Raji (cell line): ENCODE measurements around the gene HSPA4L.

Source experiments
- POLR2A ChIP-seq: IDR thresholded peaks from 2 replicates; pipeline ENCODE4 v1.6.1; 2011; ENCODE audit warnings: low read depth, low read length, control low read depth; ENCODE audit not compliant: insufficient read depth

Gene HSPA4L

DNA sequence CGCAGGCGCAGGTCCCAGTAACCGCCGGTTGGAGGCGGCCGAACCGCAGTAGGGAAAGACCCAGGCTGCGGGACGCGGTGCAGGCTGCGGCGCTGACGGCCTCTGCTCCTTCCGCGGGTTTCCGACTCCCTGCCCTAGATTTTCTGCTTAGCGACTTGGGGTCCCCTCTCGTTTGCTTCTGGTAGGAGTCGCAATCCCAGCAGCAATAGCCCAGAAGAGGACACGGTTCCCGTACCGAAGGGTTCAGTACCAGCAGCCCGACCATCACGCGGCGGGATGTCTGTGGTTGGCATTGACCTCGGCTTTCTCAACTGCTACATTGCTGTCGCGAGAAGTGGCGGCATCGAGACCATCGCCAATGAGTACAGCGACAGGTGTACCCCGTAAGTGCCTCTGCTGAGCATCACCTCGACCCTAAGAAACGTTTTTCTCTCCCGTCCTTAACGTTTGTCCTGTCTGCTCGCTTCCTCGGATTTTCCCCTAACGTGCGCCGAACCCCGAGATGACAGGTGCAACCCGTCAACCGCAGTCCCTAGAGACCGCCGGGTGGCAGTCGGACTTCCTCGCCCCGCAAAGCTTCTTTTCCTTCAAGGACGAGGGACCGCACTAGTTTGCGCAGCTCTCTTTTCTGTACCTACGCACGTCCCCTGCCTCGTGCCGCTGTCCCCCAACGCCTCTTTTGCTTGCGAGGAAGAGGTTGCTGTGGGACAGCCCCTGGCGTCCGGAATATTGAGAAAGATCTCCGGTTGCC, at the start of gene HSPA4L:
Gene HSPA4L (plus strand): TSS at position 48 of the 751 bp plus-strand sequence. CDS start 229 bp downstream, at position 277.
- no peak for TF ChIP-seq POLR2A

DNA sequence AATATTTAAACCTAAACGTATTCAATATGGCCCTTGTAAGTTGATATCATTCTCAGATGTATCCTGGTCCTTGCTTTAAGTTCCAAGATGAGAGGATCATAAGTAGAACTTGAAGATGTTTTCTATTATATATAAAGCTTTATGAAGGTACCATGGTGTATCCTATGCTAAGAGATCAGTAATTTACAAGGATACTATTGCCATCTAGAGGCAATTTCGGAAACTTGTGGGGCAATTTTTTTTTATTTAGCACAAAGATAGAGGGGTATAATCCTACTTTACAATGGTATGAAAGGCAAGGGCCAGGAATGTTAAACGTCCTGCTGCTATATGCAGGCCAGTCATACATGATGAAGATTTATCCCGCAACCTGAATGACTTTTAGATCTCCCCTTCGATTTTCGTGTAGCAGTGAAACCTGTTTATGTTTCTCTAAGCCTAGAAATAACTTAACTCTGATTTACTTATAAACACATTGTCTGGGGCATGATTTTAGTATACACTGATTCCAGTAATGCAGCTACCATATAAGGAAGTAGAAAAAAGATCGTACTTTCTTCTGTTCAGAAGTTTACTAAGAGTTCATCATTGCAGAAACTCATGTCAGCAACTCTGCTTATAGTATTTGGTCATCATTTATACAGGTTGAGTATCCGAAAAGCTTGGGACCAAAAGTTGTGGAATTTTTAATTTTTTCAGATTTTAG, 49.3 kb upstream of the HSPA4L start:
- no peak for TF ChIP-seq POLR2A

GRCh38 chr4:127734976-127735375, 47.1 kb upstream of the HSPA4L start:
- TF ChIP-seq POLR2A, result no peak

DNA sequence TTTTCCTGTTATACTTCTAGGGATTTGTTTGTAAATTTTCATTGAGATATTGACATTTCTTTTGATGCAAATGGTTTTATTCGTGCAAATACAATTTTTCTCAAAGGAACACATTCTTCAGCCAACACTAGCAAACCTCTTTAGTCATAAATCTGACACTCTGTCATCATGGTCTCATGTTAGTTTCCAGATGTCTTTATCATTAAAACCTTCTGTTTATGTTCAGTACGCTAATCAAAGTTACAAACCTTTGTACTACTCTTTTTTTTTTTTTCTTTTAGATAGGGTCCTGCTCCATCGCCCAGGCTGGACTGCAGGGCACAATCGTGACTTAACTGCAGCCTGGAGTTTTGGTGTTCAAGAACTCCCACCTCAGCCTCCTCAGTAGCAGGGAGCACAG, 44.8 kb upstream of the HSPA4L start:
- no peak for TF ChIP-seq POLR2A

- TF ChIP-seq POLR2A, result no peak
These were observed 40.9 kb upstream of the HSPA4L start for GRCh38 chr4:127741247-127741646.

GRCh38 chr4:127747883-127748282, 34.2 kb upstream of the HSPA4L start:
- TF ChIP-seq POLR2A, result no peak

DNA sequence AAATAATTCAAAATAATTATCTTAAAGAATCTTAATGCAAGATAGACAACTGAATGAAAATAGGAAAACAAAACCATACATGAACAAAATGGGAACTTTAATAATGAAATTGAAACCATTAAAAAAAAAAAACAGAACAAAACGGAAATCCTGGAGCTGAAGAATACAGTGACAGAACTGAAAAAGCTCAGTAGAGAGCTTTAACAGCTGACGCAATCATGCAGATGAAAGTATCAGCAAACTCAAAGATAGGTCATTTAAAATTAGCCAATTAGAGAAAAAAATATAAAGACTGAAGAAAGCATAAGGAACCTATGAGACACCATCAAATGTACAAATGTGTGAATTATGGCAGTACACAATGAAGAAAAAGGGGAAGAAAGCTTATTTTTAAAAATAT, 33.2 kb upstream of the HSPA4L start:
- TF ChIP-seq POLR2A, result no peak

GRCh38 chr4:127756906-127757305, 25.2 kb upstream of the HSPA4L start:
- TF ChIP-seq POLR2A, result no peak

DNA sequence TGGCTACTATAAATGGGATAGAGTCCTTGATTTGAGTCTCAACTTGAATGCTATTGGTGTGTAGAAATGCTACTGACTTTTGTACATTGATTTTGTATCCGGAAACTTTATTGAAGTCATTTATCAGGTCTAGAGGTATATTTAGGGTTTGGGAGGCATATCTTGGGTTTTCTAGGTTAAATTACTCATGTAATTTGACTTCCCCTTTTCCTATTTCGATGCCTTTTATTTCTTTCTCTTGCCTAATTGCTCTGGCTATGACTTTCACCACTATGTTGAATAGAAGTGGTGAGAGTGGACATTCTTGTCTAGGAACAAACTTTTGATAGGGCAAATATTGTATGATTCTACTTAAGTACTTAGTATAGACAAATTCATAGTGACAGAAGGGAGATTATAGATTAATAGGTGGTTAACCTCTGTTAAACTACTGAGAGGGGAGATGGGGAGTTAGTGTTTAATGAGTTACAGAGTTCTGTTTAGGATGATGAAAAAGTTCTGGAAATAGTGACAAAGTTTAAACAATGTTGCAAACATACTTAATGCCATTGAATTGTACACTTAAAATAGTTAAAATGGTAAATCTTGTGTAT, 22.8 kb upstream of the HSPA4L start:
- no peak for TF ChIP-seq POLR2A

DNA sequence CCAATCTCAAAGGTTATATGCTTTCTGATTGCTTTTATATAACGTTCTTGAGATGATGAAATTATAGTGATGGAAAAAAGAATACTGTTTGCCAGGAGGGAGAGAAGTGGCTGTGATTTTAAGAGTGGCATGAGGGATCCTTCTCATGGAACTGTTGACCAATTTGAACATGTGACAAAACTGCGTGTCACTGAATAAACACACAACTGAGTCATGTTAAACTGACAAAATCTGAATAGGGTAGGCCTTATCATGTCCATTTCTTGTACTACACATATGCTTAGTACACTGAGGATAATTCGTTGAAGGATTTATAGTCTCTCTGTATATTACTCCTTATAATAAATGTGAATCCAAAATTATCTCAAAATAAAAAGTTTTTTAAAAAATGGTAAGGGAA, 22.2 kb upstream of the HSPA4L start:
- TF ChIP-seq POLR2A, result no peak

- no peak for TF ChIP-seq POLR2A
These were observed 10.4 kb upstream of the HSPA4L start for GRCh38 chr4:127771535-127772275.

- no peak for TF ChIP-seq POLR2A
These were observed 9.1 kb upstream of the HSPA4L start for GRCh38 chr4:127772769-127773671.

DNA sequence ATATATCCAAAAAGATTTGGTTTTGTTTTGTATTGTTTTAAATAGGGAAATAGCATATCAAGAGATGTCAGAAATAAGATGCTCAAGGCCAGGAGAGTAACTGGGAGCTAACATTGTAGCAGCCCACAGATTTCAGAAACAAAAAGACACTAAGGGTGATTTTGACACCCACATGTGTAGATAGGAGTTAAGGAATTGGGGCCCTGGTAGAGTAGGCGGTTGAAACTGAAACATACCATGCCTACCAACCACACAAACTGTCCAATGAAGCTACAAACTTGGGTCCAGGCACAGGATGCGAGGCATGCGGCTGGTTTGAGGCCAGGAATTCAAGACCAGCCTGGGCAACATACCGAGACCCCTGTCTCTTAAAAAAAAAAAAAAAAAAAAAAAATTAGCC, 6.3 kb upstream of the HSPA4L start:
- TF ChIP-seq POLR2A, result no peak

- no peak for TF ChIP-seq POLR2A
These were observed 5.5 kb upstream of the HSPA4L start for GRCh38 chr4:127776620-127777019.
